Endothelial cell of umbilical vein (primary cell): ENCODE measurements around the gene CNKSR3. TPM values are rescaled to one million over a fixed set of nuclear protein-coding genes. Genes with fewer than 3 reads are reported as not detected.

Experiments used
- BruUV-seq: library from RNA; stranded (reverse); fragments of 400-500 nt; replicated peaks from 2 replicates; lab custom pipeline; 2021; lab: Mats Ljungman, UMichigan
- CTCF ChIA-PET: fragments of 300-600, 350-600 bp; sonication (Branson Sonifier 250); formaldehyde crosslinking; loops from one replicate; lab custom pipeline; 2021; ENCODE audit warnings: antibody characterized with exemption, inconsistent platforms; lab: Charles Lee
- POLR2A ChIA-PET: fragments of 300-600, 350-600 bp; sonication (Branson Sonifier 250); formaldehyde crosslinking; loops from one replicate; lab custom pipeline; 2021; ENCODE audit warnings: antibody characterized with exemption, inconsistent platforms; lab: Charles Lee
- DNase-seq: peaks from one replicate; pipeline ENCODE4 v3.0.0-alpha.2; 2011; ENCODE audit warnings: low read depth, low spot score
- FAIRE-seq: peaks from 2 replicates; lab custom pipeline; 2011; peaks lifted over from hg19 to GRCh38; lab: Jason Lieb, UNC
- H2AFZ ChIP-seq: 2 replicates; pipeline ENCODE4 v1.6.0; 2012; ENCODE audit warnings: low read depth, low read length, control low read depth, inconsistent platforms
- H3K27ac ChIP-seq: 2 replicates; pipeline ENCODE4 v1.5.1; 2011; ENCODE audit warnings: low read depth, mild to moderate bottlenecking, control low read depth, low read length, moderate library complexity; ENCODE audit not compliant: insufficient read depth
- H3K27me3 ChIP-seq, 2 experiments: 2 replicates each; pipeline versions ENCODE4 v1.6.0 to v1.6.1; 2011; ENCODE audit warnings: low read length in 2 of 2, mixed read lengths in 1 of 2; ENCODE audit not compliant: control insufficient read depth in 2 of 2, insufficient read depth in 2 of 2
- H3K36me3 ChIP-seq, 2 experiments: 2 replicates in 1 of 2; 3 replicates in 1 of 2; pipeline ENCODE4 v1.5.1; 2011; ENCODE audit warnings: low read length in 2 of 2, mild to moderate bottlenecking in 1 of 2, moderate library complexity in 1 of 2; ENCODE audit not compliant: control insufficient read depth in 2 of 2, insufficient read depth in 2 of 2; ENCODE audit errors: extremely low read depth in 1 of 2
- H3K4me1 ChIP-seq: 3 replicates; pipeline ENCODE4 v1.5.1; 2011; ENCODE audit warnings: mild to moderate bottlenecking, low read length; ENCODE audit not compliant: control insufficient read depth, insufficient read depth; ENCODE audit errors: extremely low read depth
- H3K4me2 ChIP-seq: 2 replicates; pipeline ENCODE4 v1.6.1; 2011; ENCODE audit warnings: low read length, control low read depth, mixed read lengths; ENCODE audit not compliant: insufficient read depth
- H3K4me3 ChIP-seq, 3 experiments: fragments of 200-600 bp in 1 of 3; sonication (generic), shearing (Covaris generic) in 1 of 3; replicated peaks in 1 of 3; 2 replicates each; pipeline ENCODE4 v1.5.1; 2011 to 2016; ENCODE audit warnings: control low read depth in 3 of 3, low read length in 3 of 3, mild to moderate bottlenecking in 2 of 3, inconsistent platforms in 1 of 3, low read depth in 1 of 3, moderate library complexity in 1 of 3; ENCODE audit not compliant: insufficient read depth in 1 of 3
- H3K79me2 ChIP-seq: 2 replicates; pipeline ENCODE4 v1.6.0; 2012; ENCODE audit warnings: low read length, inconsistent platforms; ENCODE audit not compliant: control insufficient read depth, insufficient read depth
- H3K9ac ChIP-seq: replicated peaks from 2 replicates; pipeline ENCODE3; 2011; ENCODE audit warnings: low read length, control low read depth; ENCODE audit not compliant: insufficient read depth; ENCODE audit errors: extremely low read depth
- H3K9me1 ChIP-seq: replicated peaks from 3 replicates; pipeline ENCODE4 v1.6.0; 2011; ENCODE audit warnings: mild to moderate bottlenecking, low read length; ENCODE audit not compliant: control insufficient read depth, insufficient read depth; ENCODE audit errors: extremely low read depth
- H3K9me3 ChIP-seq: replicated peaks from 2 replicates; pipeline ENCODE4 v1.5.1; 2012; ENCODE audit warnings: low read length, inconsistent platforms; ENCODE audit not compliant: control insufficient read depth, insufficient read depth
- H4K20me1 ChIP-seq: replicated peaks from 2 replicates; pipeline ENCODE3; 2011; ENCODE audit warnings: mild to moderate bottlenecking, low read length; ENCODE audit not compliant: control insufficient read depth, insufficient read depth; ENCODE audit errors: extremely low read depth
- EZH2 ChIP-seq: IDR thresholded peaks from 2 replicates; pipeline ENCODE4 v1.6.1; 2012; ENCODE audit warnings: borderline replicate concordance, low read depth, mild to moderate bottlenecking, moderate library complexity, low read length, inconsistent platforms; ENCODE audit not compliant: severe bottlenecking
- FOS ChIP-seq: IDR thresholded peaks from 2 replicates; pipeline ENCODE4 v1.6.1; 2011; ENCODE audit warnings: mild to moderate bottlenecking, low read length, moderate library complexity, borderline replicate concordance; ENCODE audit not compliant: insufficient read depth
- GATA2 ChIP-seq: IDR thresholded peaks from 2 replicates; pipeline ENCODE4 v1.7.0; 2011; ENCODE audit warnings: low read depth, mild to moderate bottlenecking, moderate library complexity, mixed read lengths, low read length; ENCODE audit not compliant: insufficient read length, insufficient read depth
- JUN ChIP-seq: IDR thresholded peaks from 2 replicates; pipeline ENCODE4 v1.6.1; 2011; ENCODE audit warnings: borderline replicate concordance, low read depth; ENCODE audit not compliant: insufficient read length, insufficient read depth
- MYC ChIP-seq: IDR thresholded peaks from one replicate; pipeline ENCODE4 v1.6.1; 2011; ENCODE audit warnings: mild to moderate bottlenecking, low read depth, low read length
- POLR2A ChIP-seq: IDR thresholded peaks from 2 replicates; pipeline ENCODE4 v1.6.1; 2012; ENCODE audit warnings: low read depth, mild to moderate bottlenecking, control low read depth, low read length
- POLR2AphosphoS5 ChIP-seq: IDR thresholded peaks from 2 replicates; pipeline ENCODE4 v1.6.1; 2012; ENCODE audit warnings: low read depth, mild to moderate bottlenecking, control low read depth, low read length, moderate library complexity; ENCODE audit not compliant: insufficient read depth
- dilution Hi-C: fragments of 300-500 bp; cut with MboI; formaldehyde crosslinking; loops from one replicate; pipeline ENCODE4 v1.15.0; 2019; ENCODE audit warnings: low sequenced_read_pairs; ENCODE audit not compliant: extremely low pct_ligation_motif_present
- intact Hi-C: fragments of 100-400 bp; cut with micrococcal nuclease; formaldehyde crosslinking; loops from one replicate; pipeline ENCODE4 v1.10.0; 2022
- polyA plus RNA-seq, 4 experiments: library from polyadenylated mRNA; depleted of rRNA in 3 of 4; stranded (reverse) in 3 of 4; unstranded in 1 of 4; fragments of >200 nt; gene quantifications; 2 replicates each; pipeline versions ENCODE4 v1.2.1 to v1.2.3, GENCODE V29; 2011 to 2012; ENCODE audit warnings: missing spikeins in 1 of 4
- total RNA-seq: library from RNA; stranded (reverse); gene quantifications from 2 replicates; pipeline ENCODE4 v1.2.3, GENCODE V29; 2021
- TF ChIP-seq, protein P1 (sequence below): IDR thresholded peaks from 2 replicates; pipeline ENCODE4 v1.6.1; 2011; ENCODE audit not compliant: insufficient read depth, insufficient read length
- TF ChIP-seq, protein P2 (sequence below), 2 donors: IDR thresholded peaks; 1 replicate in 1 of 2; 2 replicates in 1 of 2; pipeline ENCODE4 v1.5.1; 2011; ENCODE audit warnings: low read length in 2 of 2, mild to moderate bottlenecking in 2 of 2, moderate library complexity in 2 of 2, control low read depth in 1 of 2, inconsistent platforms in 1 of 2, low read depth in 1 of 2; ENCODE audit not compliant: insufficient read depth in 1 of 2; ENCODE audit errors: extremely low read depth in 1 of 2

The CNKSR3 gene
- total and polyA plus RNA-seq, 2 donors (not counting 3 experiments of a cell fraction or from before 2014, with no cell fraction given), result 2.3 to 15.6 TPM

DNA sequence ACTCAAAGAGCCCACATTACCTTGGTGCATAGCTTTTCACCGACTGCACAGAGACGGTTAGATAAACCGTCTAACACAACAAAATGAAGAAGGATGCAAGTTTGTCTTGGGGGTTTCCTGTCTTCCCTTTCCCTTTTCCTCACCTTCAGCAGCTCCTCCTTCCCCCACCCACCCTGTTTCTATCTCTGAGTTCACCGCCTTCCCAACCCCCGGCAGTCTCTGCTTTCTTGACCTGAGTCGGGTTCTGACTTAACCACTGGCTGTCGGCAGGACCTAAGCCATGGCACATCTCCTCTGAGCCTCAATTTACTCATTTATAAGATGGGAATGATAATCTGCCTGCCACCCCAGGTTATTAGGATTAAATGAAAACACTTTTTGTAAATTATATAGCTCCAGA is 25.8 kb upstream of the CNKSR3 start:
- dilution Hi-C loops, result no loop called here

More for the DNA sequence above, 25.8 kb upstream of the CNKSR3 start:
- POLR2A ChIA-PET, result interaction anchor here (0.9 kb wide), 1 partner anchor 28 kb away, joined by 3 read pairs; no protein-coding TSS in a partner anchor
- TF ChIP-seq EZH2, result no peak
- no peak for TF ChIP-seq POLR2AphosphoS5
- TF ChIP-seq POLR2A, result no peak
- TF ChIP-seq, protein P1, sequence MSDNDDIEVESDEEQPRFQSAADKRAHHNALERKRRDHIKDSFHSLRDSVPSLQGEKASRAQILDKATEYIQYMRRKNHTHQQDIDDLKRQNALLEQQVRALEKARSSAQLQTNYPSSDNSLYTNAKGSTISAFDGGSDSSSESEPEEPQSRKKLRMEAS, result no peak
- TF ChIP-seq MYC, result no peak
- no peak for TF ChIP-seq GATA2
- TF ChIP-seq, protein P2, sequence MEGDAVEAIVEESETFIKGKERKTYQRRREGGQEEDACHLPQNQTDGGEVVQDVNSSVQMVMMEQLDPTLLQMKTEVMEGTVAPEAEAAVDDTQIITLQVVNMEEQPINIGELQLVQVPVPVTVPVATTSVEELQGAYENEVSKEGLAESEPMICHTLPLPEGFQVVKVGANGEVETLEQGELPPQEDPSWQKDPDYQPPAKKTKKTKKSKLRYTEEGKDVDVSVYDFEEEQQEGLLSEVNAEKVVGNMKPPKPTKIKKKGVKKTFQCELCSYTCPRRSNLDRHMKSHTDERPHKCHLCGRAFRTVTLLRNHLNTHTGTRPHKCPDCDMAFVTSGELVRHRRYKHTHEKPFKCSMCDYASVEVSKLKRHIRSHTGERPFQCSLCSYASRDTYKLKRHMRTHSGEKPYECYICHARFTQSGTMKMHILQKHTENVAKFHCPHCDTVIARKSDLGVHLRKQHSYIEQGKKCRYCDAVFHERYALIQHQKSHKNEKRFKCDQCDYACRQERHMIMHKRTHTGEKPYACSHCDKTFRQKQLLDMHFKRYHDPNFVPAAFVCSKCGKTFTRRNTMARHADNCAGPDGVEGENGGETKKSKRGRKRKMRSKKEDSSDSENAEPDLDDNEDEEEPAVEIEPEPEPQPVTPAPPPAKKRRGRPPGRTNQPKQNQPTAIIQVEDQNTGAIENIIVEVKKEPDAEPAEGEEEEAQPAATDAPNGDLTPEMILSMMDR (IDR thresholded peaks at IDR 0.05; ENCODE audit: extremely low read depth in 1 of 2, insufficient read depth in 1 of 2, low read depth in 1 of 2, low read length in 2 of 2), result no peak
- no peak for TF ChIP-seq FOS
- no peak for TF ChIP-seq JUN
- Histone ChIP-seq H2AFZ (no peak overlapping the region), H3K9ac (no peak overlapping the region), H3K9me1 (no peaks in the 10 kb centered on the region), H3K27ac (no peak overlapping the region), H3K36me3 (no peaks in the 10 kb centered on the region), H4K20me1 (no peaks in the 10 kb centered on the region), H3K27me3 (peaks cover 0 to 2% of the 10 kb centered on the region in 2 experiments), H3K9me3 (no peaks in the 10 kb centered on the region), H3K4me1 (peaks cover 5% of the 10 kb centered on the region), H3K4me2 (no peak overlapping the region), H3K79me2 (no peaks in the 10 kb centered on the region), H3K4me3 (no peak overlapping the region)
- CTCF ChIA-PET, result no interaction called here
- intact Hi-C loops, result no loop called here
- DNase-seq (no peak), FAIRE-seq (no peak)
- BruUV-seq, result no TSS peak
